Uterus (tissue), 2 donors: Measurements from ENCODE around the gene PRKCE.

ENCODE experiments used
- CTCF ChIP-seq, 4 experiments: fragments of 200-600 bp in 2 of 4; fragments of 450-650 bp in 2 of 4; sonication (generic) in 2 of 4; IDR thresholded peaks; one replicate each; pipeline ENCODE4 v1.5.1; 2016 to 2019; ENCODE audit warnings: antibody characterized with exemption in 4 of 4, mild to moderate bottlenecking in 2 of 4, moderate library complexity in 1 of 4
- POLR2A ChIP-seq, 2 donors: fragments of 450-650 bp; IDR thresholded peaks; one replicate each; pipeline ENCODE4 v1.6.1; 2016; ENCODE audit warnings: antibody characterized with exemption in 2 of 2, mild to moderate bottlenecking in 1 of 2, moderate library complexity in 1 of 2

GRCh38 chr2:45845566-45845965 lies 194.1 kb downstream of the PRKCE start:
- TF ChIP-seq CTCF (IDR thresholded peaks at IDR 0.05) (no peak), POLR2A (IDR thresholded peaks at IDR 0.05) (no peak)
